A673 (cell line): Measurements from ENCODE around the gene RPL31. TPM values are rescaled to one million over a fixed set of nuclear protein-coding genes. Genes with fewer than 3 reads are reported as not detected.

Experiments
- BruUV-seq: library from RNA; stranded (reverse); fragments of 400-500 nt; replicated peaks from 2 replicates; lab custom pipeline; 2021; lab: Mats Ljungman, UMichigan
- CTCF ChIA-PET: fragments of 300-600 bp; sonication (Branson Sonifier 250); formaldehyde crosslinking; loops from one replicate; lab custom pipeline; 2022; ENCODE audit warnings: antibody characterized with exemption; lab: Charles Lee
- POLR2A ChIA-PET: fragments of 300-600 bp; sonication (Branson Sonifier 250); formaldehyde crosslinking; loops from one replicate; lab custom pipeline; 2022; ENCODE audit warnings: antibody characterized with exemption; ENCODE audit not compliant: low non-redundant PET; lab: Charles Lee
- DNase-seq: peaks from one replicate; pipeline ENCODE4 v3.0.0-alpha.2; 2015; ENCODE audit warnings: low spot score
- H3K27ac ChIP-seq: fragments of 200-600 bp; sonication (generic); 2 replicates; pipeline ENCODE4 v1.5.1; 2016; ENCODE audit warnings: mixed run types, low read depth, mild to moderate bottlenecking, mixed read lengths, antibody characterized with exemption, low read length; ENCODE audit not compliant: poor library complexity, severe bottlenecking
- H3K27me3 ChIP-seq: fragments of 200-600 bp; sonication (generic); replicated peaks from 2 replicates; pipeline ENCODE4 v1.6.1; 2017; ENCODE audit warnings: mixed run types, low read depth, mild to moderate bottlenecking, mixed read lengths, antibody characterized with exemption, low read length; ENCODE audit not compliant: insufficient read depth, poor library complexity
- H3K36me3 ChIP-seq: fragments of 200-600 bp; sonication (generic); 2 replicates; pipeline ENCODE4 v1.6.1; 2016; ENCODE audit warnings: mixed run types, mild to moderate bottlenecking, mixed read lengths, antibody characterized with exemption, low read length; ENCODE audit not compliant: insufficient read depth, poor library complexity, severe bottlenecking
- H3K4me1 ChIP-seq: fragments of 200-600 bp; sonication (generic); 2 replicates; pipeline ENCODE4 v1.6.1; 2017; ENCODE audit warnings: mixed run types, mild to moderate bottlenecking, mixed read lengths, antibody characterized with exemption, low read length; ENCODE audit not compliant: insufficient read depth, poor library complexity, severe bottlenecking
- H3K4me3 ChIP-seq: fragments of 200-600 bp; sonication (generic); 2 replicates; pipeline ENCODE4 v1.5.1; 2016; ENCODE audit warnings: low read depth, mixed run types, mild to moderate bottlenecking, mixed read lengths, low read length; ENCODE audit not compliant: poor library complexity, severe bottlenecking
- H3K9me3 ChIP-seq: fragments of 200-600 bp; sonication (generic); 2 replicates; pipeline ENCODE4 v1.6.1; 2016; ENCODE audit warnings: mixed run types, low read depth, mild to moderate bottlenecking, mixed read lengths, antibody characterized with exemption, low read length; ENCODE audit not compliant: poor library complexity, severe bottlenecking
- CTCF ChIP-seq: fragments of 300-800, 200-600 bp; sonication (generic); conservative IDR thresholded peaks from 2 replicates; pipeline ENCODE4 v1.5.1; 2017; ENCODE audit warnings: low read depth, mild to moderate bottlenecking, antibody characterized with exemption, low read length, moderate library complexity, mixed read lengths
- EZH2 ChIP-seq: fragments of 200-600 bp; sonication (generic); IDR thresholded peaks from 2 replicates; pipeline ENCODE4 v1.6.1; 2017; ENCODE audit warnings: borderline replicate concordance, low read depth, mild to moderate bottlenecking, mixed read lengths, antibody characterized with exemption, low read length; ENCODE audit not compliant: poor library complexity, severe bottlenecking
- intact Hi-C: fragments of 100-400 bp; cut with micrococcal nuclease; formaldehyde crosslinking; loops from one replicate; pipeline ENCODE4 v1.10.0; 2022; ENCODE audit not compliant: unreplicated experiment
- total RNA-seq: library from RNA; stranded (reverse); gene quantifications from 2 replicates; pipeline ENCODE4 v1.2.3, GENCODE V29; 2021

The RPL31 gene
- total RNA-seq, 1 experiment from 2014 or later = 1,196 TPM

- POLR2A ChIA-PET = no interaction called here
- Histone ChIP-seq H3K4me3 (no peak overlapping the region), H3K36me3 (peaks cover 7% of the 10 kb centered on the region), H3K27ac (no peak overlapping the region), H3K4me1 (no peaks in the 10 kb centered on the region), H3K9me3 (no peaks in the 10 kb centered on the region), H3K27me3 (no peaks in the 10 kb centered on the region)
- no TSS peak for BruUV-seq
- DNase-seq = no peak
- intact Hi-C loops = no loop called here
- TF ChIP-seq EZH2 = no peak
- no peak for TF ChIP-seq CTCF
- CTCF ChIA-PET = no interaction called here
Measured at GRCh38 chr2:101027852-101028251, 25.8 kb downstream of the RPL31 start.

- H3K9me3 ChIP-seq = no peaks in the 10 kb centered on the region
- DNase-seq = no peak
- H3K4me3 ChIP-seq = no peak overlapping the region
- H3K4me1 ChIP-seq = no peaks in the 10 kb centered on the region
- H3K36me3 ChIP-seq = no peaks in the 10 kb centered on the region
- intact Hi-C loops = no loop called here
- ChIA-PET CTCF (no interaction called here), POLR2A (no interaction called here)
- H3K27ac ChIP-seq = no peak overlapping the region
- no peaks in the 10 kb centered on the region for H3K27me3 ChIP-seq
- TF ChIP-seq CTCF = no peak
- TF ChIP-seq EZH2 = no peak
- no TSS peak for BruUV-seq
Measured at GRCh38 chr2:101030866-101031554, 28.9 kb downstream of the RPL31 start.

GRCh38 chr2:101032084-101032776, 30.1 kb downstream of the RPL31 start:
- BruUV-seq = no TSS peak
- Histone ChIP-seq H3K4me3 (no peak overlapping the region), H3K9me3 (no peaks in the 10 kb centered on the region), H3K4me1 (no peaks in the 10 kb centered on the region), H3K27ac (no peak overlapping the region), H3K36me3 (no peaks in the 10 kb centered on the region), H3K27me3 (no peaks in the 10 kb centered on the region)
- intact Hi-C loops = no loop called here
- no peak for DNase-seq
- ChIA-PET CTCF (interaction anchor here (0.6 kb wide), 1 partner anchor 27 kb away, joined by 3 read pairs; no protein-coding TSS in a partner anchor), POLR2A (no interaction called here)
- no peak for TF ChIP-seq EZH2
- TF ChIP-seq CTCF = no peak
